ENCODE data around the gene SYNE2.
"Not testable (repeated sequence)": the region's sequence is repeated elsewhere in the genome, so short reads cannot be mapped to it uniquely, and the experiment has no call there.

Gene SYNE2

DNA sequence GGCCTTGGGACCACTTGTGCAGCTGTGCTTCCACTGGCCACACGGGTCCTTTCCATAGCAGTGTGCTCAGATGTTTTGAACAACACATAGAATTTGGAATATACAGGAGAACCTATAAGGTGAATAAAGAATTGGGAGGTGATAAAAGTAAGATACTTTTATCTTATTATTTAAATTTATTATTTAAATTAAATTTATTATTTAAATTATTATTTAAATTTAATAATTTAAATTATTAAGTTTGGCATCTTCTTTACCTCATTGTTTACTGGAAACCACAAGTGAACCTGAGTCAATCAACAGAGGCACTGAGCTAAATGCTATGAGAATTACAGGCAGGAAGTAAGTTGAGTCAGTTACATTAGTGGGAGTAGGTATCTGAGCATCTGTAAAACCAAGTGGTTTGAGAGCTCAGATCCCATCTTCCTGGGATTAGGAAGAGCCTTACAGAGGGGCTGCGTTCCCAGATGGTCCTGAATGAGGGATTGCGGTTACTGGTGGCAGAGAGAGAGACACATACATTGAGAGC is 338.2 kb downstream of the SYNE2 start:
- no peak for DNase-seq (ENCODE audit: low read depth in 1 of 2, low spot score in 1 of 2)

DNA sequence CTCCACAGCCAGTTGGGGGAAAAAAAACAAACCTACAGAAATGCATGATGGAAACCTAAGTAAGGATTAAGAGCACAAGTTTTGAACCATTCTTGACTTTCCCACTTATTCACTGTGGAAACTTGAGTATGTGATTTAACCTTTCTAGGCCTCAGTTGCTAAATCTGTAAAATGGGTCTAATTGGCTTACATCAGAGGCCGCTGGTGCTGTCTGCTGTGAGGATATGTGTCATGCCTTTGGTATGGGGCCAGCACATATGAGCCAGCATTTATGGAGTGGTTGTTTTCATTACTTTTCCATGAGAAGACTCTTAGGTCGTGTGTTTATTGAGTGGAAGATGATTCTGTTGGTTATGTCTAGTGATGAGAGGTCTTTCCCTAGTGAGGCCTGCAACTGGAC is 339.0 kb downstream of the SYNE2 start:
- DNase-seq (ENCODE audit: low read depth in 1 of 2, low spot score in 1 of 2), result no peak

GRCh38 chr14:64193821-64194220 is 341.0 kb downstream of the SYNE2 start:
- no peak for DNase-seq (ENCODE audit: low read depth in 1 of 2, low spot score in 1 of 2)

- DNase-seq (ENCODE audit: low read depth in 1 of 2, low spot score in 1 of 2), result no peak
These were observed 341.6 kb downstream of the SYNE2 start for GRCh38 chr14:64194404-64194803.

- no peak for DNase-seq (ENCODE audit: low read depth in 1 of 2, low spot score in 1 of 2)
These were observed 342.4 kb downstream of the SYNE2 start for GRCh38 chr14:64195199-64195598.

DNA sequence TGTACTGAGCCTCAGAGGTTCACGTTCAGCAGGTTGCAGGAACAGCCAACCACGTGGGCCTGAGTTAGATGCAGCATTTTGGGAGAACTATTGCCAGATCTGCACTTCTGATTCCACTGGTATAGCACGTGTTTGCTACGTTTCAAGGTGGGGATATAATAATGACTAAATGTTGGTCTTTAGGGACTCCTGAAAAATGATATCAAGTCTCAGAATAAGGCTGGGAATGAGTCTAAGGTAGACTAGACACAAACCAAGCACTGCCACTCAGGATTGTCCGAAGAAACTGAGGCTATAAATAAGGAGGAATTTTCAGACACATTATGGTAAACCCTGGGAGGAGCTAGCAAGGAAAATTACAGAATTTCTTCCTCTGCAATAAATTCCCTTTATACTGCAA is 343.3 kb downstream of the SYNE2 start:
- DNase-seq (ENCODE audit: low read depth in 1 of 2, low spot score in 1 of 2), result no peak

DNA sequence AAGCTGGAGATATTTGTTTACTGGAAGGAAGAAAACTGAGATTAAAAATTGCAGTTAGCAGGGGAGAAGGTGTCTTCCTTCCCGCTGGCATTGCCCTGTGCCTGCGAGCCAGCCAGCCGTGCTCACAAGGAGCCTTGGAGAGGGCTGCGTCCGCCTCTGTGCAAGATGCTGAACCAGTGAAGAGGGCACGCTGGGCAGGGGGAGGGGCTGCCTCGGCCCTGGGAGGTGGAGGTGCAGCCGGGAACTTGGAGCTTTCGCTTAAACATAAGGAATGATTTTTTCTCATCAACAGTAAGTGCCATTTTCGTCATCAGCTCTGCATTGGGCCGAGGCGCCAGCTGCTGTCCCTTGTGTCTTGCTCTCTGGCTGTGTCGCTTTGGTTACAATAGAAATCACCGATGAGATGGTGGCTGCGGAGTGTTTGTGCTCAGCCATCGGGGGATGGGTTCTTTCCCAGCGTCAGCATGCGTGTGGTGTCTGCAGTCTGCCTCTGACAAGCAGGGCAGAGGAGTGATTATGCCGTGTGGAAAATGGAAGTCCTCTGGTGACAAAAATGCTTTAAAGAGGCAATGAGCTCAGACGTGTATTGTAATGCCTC is 344.1 kb downstream of the SYNE2 start:
- DNase-seq (ENCODE audit: low read depth in 1 of 2, low spot score in 1 of 2), result no peak

DNA sequence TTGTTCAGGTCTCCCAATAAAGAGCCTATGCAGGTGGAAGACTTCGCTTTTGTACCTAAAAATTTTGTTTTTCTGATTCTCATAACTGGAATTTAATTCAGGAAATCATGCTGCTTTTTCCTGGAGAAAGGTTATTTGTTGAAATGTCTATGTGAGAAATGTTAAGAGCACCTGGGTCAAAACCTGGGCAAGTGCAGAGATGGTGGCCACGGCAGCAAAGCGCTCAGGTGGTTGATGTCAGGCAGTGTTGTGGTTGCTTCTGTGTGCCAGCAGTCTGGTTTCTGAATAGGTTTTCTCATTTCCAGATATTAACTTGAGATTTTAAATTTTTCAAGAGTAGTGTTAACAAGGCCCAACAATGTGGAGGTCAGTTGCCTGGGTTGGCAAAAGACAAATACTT is 345.2 kb downstream of the SYNE2 start:
- DNase-seq (ENCODE audit: low read depth in 1 of 2, low spot score in 1 of 2), result no peak

DNA sequence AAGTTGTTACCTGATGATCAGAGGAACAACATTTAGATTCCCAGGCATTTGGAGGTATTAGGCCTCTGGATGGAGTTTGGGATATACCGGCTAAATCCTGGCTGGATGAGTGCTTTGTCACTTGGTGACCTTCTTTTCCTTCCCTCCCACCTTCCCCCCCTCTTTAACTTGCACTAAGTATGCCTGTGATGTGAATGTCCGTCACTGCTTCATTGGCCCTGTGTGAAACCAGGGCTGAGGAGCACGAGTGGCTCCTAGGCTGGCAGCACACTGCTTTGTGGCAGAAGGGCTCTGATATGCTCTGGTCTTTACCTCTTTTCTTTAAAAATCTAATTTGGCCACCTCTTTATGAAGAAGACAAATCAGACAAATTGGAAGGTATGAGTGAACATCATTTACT is 345.7 kb downstream of the SYNE2 start:
- DNase-seq (ENCODE audit: low read depth in 1 of 2, low spot score in 1 of 2), result no peak

GRCh38 chr14:64200170-64200569 is 347.4 kb downstream of the SYNE2 start:
- no peak for DNase-seq (ENCODE audit: low read depth in 1 of 2, low spot score in 1 of 2)

DNA sequence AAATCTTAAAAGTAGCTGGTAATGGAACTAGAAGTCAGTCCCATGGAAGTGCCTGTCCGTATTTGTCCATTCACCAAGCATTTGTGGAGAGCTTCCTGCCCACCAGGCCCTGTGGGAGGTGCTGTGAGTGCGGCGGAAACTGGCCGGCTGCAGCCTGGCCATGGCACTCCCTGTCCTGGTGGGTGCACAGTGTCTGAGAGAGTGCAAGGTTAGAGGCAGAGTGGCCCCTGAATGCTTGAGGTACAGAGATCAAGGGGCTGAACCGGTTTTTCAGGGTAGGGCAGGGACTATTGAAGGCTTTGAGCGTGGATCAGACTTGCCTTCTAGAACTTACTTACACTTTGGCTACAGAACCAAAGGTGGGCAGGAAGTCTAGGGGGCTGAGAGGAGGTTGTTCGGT is 348.5 kb downstream of the SYNE2 start:
- DNase-seq (ENCODE audit: low read depth in 1 of 2, low spot score in 1 of 2), result no peak

DNA sequence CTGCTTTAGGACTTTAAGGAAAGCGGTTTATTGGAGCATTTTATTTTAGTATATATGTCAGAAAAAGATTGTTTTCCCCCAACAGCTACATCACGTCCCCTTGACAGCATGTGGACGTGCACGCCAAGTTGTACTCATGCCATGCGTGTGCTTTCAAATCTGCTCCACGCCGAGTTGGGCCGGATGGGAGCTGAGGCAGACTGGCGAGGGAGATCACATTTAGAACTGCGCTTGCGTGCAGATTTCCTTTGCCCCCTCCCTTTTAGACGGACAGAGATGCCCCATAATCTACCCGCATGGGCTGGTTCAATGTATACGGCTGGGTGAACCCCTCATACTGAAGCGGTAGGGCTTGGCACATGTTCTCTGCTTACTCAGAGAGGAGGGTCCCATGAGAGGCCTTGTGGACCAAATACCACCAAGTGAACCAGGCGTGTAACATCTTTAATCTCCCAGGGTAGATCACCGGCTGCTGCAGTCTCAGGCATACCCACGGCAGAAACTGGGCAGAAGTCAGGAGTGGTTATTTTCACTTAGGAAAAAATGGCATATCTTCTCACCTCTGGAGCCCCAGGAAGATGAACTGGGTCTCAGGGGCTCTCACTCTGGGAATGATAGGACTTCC is 349.2 kb downstream of the SYNE2 start:
- no peak for DNase-seq (ENCODE audit: low read depth in 1 of 2, low spot score in 1 of 2)

DNA sequence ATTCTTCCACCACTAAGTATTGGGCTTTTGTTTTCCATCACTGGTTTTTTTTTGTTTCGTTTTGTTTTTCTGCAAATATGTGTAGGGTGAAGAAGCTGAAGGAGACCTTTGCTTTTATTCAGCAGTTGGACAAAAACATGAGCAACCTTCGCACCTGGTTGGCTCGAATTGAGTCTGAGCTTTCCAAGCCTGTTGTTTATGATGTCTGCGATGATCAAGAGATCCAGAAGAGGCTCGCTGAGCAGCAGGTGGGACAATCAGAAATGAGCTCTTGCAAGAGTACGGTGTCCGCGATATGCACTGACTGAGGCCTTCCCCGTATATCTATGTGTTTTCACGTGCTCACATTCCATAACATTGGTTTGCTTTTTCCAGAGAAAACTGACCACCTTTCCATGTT is 349.9 kb downstream of the SYNE2 start:
- no peak for DNase-seq (ENCODE audit: low read depth in 1 of 2, low spot score in 1 of 2)

DNA sequence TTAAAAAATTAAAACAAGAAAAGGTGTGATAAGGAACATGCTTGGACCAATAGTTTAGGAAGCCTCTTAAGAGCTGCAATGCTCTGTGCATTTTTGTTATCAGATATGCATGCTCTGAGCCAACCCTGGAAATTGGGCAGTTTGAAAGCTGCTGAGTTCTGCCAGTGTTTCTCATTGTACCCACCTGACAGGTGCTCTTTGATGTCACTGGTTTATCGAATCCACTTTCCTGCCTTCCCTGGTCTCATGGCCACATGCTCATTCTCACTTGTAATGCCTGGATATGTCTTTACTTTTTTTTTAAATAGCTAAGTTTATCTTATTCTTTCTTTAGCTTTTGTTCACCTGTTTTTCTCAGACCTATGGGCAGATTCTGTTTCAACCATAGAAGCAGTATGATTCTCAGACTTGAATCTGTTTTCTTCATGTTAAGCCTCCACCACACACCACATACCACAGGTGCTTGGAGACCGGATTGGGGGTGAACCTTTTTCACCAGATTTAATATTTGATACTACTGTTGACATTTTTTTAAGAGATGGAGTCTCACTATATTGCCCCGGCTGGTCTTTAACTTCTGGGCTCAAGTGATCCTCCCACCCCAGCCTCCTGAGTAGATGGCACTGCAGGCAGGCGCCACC is 350.7 kb downstream of the SYNE2 start:
- DNase-seq (ENCODE audit: low read depth in 1 of 2, low spot score in 1 of 2), result no peak

DNA sequence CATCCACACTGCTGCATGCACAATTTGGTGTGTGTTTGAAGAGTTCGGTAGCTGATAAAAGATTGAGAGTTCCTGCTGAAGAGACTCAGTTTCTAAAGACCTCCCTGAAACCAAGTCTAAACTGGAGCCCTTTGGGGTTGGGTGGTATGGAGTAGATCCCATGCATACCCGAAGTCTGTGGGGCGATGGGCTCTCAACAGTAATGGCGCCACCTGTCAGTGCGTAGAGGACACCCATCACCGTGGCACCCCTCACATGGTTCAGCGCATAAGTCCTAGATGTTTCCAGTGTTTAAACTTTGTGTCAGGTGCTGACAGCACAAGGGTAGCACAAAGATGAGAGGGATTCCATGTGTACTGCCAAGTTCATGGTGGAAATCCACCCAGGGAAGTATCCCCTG is 355.5 kb downstream of the SYNE2 start:
- no peak for DNase-seq (ENCODE audit: low read depth in 1 of 2, low spot score in 1 of 2)

GRCh38 chr14:64208981-64209380 is 356.2 kb downstream of the SYNE2 start:
- no peak for DNase-seq (ENCODE audit: low read depth in 1 of 2, low spot score in 1 of 2)

- no peak for DNase-seq (ENCODE audit: low read depth in 1 of 2, low spot score in 1 of 2)
These were observed 356.8 kb downstream of the SYNE2 start for GRCh38 chr14:64209444-64210131.

DNA sequence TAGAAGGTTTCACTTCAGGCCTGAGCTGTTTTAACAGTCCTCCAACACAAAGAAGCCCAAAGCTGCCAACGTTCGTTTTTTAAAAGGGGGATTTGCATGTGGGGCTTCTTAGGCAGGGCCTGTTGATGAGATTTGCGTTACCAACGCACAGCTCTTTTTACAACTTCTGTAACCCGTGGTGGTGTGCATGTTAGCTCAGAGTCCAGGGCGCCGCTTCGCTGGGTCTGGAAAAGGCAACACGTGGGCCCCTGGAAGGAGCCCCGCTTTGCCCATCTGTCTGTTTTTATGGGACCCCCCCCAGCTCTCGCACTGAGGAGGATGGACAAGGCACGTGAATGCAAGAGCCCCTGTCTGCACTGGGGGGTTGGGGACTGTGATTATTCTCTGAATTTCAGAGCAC is 357.4 kb downstream of the SYNE2 start:
- no peak for DNase-seq (ENCODE audit: low read depth in 1 of 2, low spot score in 1 of 2)

GRCh38 chr14:64210912-64211311 is 358.1 kb downstream of the SYNE2 start:
- DNase-seq (ENCODE audit: low read depth in 1 of 2, low spot score in 1 of 2), result not testable (repeated sequence)

GRCh38 chr14:64212666-64213065 is 359.9 kb downstream of the SYNE2 start:
- DNase-seq (ENCODE audit: low read depth in 1 of 2, low spot score in 1 of 2), result no peak

DNA sequence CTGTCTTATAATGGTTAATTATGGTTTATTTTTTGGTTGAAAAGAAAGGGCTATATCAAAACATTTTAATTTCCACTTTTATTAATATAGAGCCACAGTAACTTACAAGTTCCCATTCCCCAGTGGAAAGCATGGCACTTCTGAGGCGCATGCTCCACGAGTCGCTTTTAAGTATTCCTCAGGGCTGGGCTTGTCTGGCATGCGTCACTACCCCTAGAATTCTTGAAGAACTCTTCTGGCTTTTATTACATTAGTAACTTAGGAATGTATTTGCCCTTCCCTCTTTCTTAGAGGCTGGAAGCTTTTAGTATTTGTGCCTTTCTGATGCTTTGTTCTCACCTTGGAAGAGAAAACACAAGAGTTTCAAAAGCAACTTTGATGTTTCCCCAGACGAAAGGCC is 360.3 kb downstream of the SYNE2 start:
- no peak for DNase-seq (ENCODE audit: low read depth in 1 of 2, low spot score in 1 of 2)

Data from stimulated activated CD4-positive, alpha-beta T cell treated with anti-CD3 and anti-CD28 coated beads, Interleukin-15, amount 100 ng/mL, for 1 hour (primary cell).